Fibroblast of mammary gland (primary cell): ENCODE results near the gene SPX.

Experiments
- DNase-seq: peaks from one replicate; pipeline ENCODE4 v3.0.0-alpha.2; 2010; ENCODE audit warnings: low read depth
- H3K4me3 ChIP-seq: 2 replicates; pipeline ENCODE4 v1.5.1; 2011; ENCODE audit warnings: low read depth, mild to moderate bottlenecking, low read length, moderate library complexity; ENCODE audit not compliant: control insufficient read depth
- TF ChIP-seq, protein P1 (sequence below): conservative IDR thresholded peaks from 2 replicates; pipeline ENCODE4 v1.5.1; 2011; ENCODE audit warnings: low read depth, low read length, inconsistent platforms; ENCODE audit not compliant: control insufficient read depth, insufficient read depth

Gene SPX

DNA sequence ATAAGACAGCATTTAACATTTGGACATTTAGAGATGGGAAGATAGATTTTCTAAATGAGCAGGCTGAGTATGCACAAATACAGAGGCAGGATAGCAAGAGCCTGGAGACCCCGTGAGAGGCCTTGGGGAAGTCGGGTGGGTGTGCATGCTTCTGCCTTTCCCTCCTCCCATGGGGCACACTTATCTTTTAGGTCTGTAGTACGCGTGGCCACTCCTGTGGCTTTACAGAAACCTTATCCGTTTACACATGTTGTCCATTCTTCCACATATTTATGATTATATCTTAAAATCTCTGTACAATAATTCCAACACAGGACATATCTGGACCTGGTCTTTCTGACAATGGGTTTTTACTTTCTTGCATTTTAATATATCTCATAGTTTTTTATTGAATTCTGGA lies 45.0 kb downstream of the SPX start:
- no peak overlapping the region for H3K4me3 ChIP-seq
- no peak for DNase-seq
- TF ChIP-seq, protein P1, sequence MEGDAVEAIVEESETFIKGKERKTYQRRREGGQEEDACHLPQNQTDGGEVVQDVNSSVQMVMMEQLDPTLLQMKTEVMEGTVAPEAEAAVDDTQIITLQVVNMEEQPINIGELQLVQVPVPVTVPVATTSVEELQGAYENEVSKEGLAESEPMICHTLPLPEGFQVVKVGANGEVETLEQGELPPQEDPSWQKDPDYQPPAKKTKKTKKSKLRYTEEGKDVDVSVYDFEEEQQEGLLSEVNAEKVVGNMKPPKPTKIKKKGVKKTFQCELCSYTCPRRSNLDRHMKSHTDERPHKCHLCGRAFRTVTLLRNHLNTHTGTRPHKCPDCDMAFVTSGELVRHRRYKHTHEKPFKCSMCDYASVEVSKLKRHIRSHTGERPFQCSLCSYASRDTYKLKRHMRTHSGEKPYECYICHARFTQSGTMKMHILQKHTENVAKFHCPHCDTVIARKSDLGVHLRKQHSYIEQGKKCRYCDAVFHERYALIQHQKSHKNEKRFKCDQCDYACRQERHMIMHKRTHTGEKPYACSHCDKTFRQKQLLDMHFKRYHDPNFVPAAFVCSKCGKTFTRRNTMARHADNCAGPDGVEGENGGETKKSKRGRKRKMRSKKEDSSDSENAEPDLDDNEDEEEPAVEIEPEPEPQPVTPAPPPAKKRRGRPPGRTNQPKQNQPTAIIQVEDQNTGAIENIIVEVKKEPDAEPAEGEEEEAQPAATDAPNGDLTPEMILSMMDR: no peak

DNA sequence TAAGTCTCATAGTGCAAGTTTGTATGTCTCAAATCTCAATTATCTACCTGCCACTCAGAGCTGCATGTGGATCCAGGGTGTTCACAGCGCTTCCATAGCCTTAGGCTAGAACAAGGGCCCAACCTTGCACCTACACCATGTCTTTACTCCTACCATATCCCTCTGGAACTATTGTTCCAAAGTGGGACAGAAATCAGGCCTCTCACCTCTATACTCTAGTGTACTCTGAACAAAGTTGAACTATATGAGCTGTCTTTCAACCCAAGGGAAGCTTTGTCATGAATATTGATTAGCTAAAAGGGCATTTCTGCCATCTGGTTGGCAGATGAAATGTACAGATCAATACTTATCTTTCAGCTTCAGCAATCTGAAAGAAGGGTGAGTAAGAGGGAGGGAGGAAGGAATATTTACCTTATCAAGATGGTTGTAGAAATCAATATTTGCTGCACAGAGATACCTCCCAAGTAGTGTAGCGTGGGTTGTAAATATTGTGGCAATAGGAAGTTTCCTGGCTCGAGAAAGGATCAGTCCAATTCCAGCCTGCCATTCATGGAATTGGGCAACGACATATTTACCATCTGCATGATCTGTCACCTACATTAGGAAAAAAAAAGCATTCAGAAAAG lies 47.8 kb downstream of the SPX start:
- no peak for DNase-seq
- H3K4me3 ChIP-seq: no peak overlapping the region
- TF ChIP-seq, protein P1: no peak

DNA sequence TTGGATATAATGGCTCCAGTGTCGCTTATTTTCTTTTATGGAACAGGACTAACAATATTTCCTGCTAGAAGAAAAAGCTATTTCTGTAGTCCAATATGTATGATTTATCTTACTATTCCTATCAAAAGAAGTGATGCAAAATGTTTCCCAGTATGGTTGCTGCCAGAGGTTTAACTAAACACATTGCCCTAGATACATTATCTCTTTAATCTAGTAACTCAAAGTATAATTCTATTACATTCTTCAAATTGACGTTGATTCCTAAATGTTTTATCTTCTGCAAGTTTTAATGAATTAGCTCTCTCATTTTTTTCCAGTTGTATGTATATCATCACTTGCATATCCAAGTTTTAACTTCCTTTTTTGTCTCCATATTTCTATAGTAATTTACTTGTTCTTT lies 50.3 kb downstream of the SPX start:
- DNase-seq: no peak
- no peak overlapping the region for H3K4me3 ChIP-seq
- TF ChIP-seq, protein P1: no peak

DNA sequence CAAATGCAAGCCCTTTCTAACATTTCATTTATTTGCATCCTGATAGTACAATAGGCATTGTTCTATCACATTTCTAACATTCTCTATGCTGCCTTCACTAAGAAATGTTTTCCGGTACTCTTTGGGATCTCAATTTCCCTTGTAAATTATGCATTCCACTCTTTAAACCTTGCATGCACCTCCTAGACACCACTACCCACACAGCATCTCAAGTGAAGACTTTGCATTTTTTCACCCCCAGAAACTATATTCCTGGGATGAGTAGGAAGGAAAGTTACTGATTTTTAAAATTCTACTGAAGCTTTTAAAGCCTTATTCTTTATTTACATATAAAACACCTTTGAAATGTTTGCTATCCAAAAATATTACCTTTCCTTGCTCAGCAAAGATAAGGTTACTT lies 51.4 kb downstream of the SPX start:
- TF ChIP-seq, protein P1: no peak
- H3K4me3 ChIP-seq: no peak overlapping the region
- DNase-seq: no peak

DNA sequence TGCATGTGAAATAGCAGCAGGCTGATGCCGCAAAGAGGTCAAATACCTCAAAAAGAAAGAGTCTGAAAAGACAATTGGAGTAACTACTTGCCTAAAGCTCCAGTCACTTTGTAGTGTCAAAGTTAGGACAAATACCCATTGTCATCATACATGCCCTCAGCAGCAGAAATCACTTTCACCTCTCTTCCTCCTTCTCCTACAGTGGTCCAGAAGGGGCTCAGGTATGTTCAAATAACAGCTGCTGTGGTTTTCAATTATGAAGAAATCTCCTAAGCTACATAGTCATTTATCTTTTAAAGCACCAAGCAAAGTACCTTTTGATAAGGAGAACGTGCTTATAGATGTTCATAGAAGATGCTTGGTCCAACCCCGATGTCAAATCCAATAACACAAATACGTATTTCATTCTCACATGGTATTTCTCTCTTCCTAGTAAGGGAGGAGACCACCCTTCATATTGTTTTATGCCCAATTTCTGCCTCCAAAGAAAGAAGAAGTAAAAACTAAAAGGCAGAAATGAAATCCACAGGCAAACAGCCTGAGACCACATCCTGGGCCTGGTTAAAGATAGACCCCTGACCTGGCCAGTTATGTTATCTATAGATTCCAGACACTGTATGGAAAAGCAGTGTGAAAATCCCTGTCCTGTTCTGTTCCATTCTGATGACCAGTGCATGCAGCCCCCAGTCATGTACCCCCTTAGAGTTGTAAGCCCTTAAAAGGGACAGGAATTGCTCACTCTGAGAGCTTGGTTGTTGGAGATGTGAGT lies 54.8 kb downstream of the SPX start:
- DNase-seq: no peak
- no peak overlapping the region for H3K4me3 ChIP-seq
- TF ChIP-seq, protein P1: no peak
